Lower leg skin (tissue), 3 donors: Measurements from ENCODE around the gene VGLL2.

ENCODE experiments used
- POLR2A ChIP-seq, 2 donors: fragments of 450-650 bp; IDR thresholded peaks; one replicate each; pipeline ENCODE4 v1.6.1; 2016 to 2017; ENCODE audit warnings: antibody characterized with exemption in 2 of 2, mild to moderate bottlenecking in 1 of 2, moderate library complexity in 1 of 2
- TF ChIP-seq, protein P1 (sequence below), 3 donors: fragments of 450-650 bp; IDR thresholded peaks; one replicate each; pipeline ENCODE4 v1.5.1; 2016; ENCODE audit warnings: antibody characterized with exemption in 3 of 3, mild to moderate bottlenecking in 3 of 3, moderate library complexity in 2 of 3

DNA sequence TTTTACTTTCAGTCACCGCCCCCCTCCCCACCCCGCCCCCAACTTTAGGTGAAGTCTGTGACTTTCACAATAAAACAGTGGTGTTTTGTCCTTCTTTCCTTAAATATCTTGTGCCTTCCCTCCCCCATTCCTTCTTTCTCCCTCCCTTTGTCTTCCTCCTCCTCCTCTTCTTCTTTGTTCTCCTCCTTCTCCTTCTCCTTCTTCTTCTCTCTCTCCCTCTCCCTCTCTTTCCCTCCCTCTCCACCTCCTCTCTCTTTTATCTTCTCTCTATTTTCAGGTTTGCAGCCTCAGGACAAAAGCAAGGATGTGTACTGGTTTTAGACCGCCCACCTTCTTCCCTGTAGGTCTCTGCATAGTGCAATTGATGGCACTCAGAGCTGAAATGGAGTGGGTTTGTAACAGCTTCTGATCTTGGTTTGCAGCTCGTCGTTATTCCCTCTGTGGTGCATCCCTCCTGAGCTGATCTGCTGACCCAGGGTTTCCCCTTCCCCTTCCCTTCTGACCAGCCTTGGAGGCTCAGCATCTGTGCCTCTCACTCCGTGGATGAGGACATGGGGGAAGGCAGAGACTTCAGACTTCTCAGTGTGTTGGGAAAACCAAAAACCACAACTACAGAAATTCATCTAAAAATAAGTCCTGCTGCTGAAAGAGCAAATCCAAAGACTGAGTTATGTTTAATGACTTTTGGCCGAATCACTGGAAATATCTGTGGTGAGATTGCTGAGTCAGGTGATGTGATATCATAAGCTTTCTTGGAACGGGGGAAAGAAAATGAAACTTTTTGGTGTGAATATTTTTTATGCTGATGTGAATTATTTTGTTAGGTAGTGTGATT, 6.9 kb downstream of the VGLL2 start:
- TF ChIP-seq POLR2A (IDR thresholded peaks at IDR 0.05): no peak
- TF ChIP-seq, protein P1, sequence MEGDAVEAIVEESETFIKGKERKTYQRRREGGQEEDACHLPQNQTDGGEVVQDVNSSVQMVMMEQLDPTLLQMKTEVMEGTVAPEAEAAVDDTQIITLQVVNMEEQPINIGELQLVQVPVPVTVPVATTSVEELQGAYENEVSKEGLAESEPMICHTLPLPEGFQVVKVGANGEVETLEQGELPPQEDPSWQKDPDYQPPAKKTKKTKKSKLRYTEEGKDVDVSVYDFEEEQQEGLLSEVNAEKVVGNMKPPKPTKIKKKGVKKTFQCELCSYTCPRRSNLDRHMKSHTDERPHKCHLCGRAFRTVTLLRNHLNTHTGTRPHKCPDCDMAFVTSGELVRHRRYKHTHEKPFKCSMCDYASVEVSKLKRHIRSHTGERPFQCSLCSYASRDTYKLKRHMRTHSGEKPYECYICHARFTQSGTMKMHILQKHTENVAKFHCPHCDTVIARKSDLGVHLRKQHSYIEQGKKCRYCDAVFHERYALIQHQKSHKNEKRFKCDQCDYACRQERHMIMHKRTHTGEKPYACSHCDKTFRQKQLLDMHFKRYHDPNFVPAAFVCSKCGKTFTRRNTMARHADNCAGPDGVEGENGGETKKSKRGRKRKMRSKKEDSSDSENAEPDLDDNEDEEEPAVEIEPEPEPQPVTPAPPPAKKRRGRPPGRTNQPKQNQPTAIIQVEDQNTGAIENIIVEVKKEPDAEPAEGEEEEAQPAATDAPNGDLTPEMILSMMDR (IDR thresholded peaks at IDR 0.05): no peak
